RWPE2 (cell line): ENCODE measurements around the gene UGT3A1.
A peak's percentile ranks its signal among the peaks of the same experiment; 100 is the strongest.
"Not testable (repeated sequence)": the region's sequence is repeated elsewhere in the genome, so short reads cannot be mapped to it uniquely, and the experiment has no call there.

Experiments
- ATAC-seq: fragments of 200-7000 bp; cut with Tn5 transposase; 3 replicates; pipeline ENCODE4 v1.9.1; 2021; ENCODE audit warnings: low read depth
- DNase-seq: peaks from one replicate; pipeline ENCODE4 v3.0.0-alpha.2; 2020; ENCODE audit warnings: low spot score
- H3K27ac ChIP-seq: fragments of 450-650 bp; 2 replicates; pipeline ENCODE4 v1.5.1; 2017; ENCODE audit warnings: mild to moderate bottlenecking; ENCODE audit not compliant: poor library complexity, severe bottlenecking
- H3K27me3 ChIP-seq: fragments of 250-450 bp; sonication (Bioruptor Pico); 2 replicates; pipeline ENCODE4 v1.5.1; 2021; ENCODE audit warnings: mild to moderate bottlenecking, moderate library complexity; ENCODE audit not compliant: insufficient read depth, poor library complexity, severe bottlenecking
- H3K36me3 ChIP-seq: fragments of 250-450 bp; sonication (Bioruptor Pico); 2 replicates; pipeline ENCODE4 v1.5.1; 2020; ENCODE audit warnings: low read depth, mild to moderate bottlenecking, moderate library complexity
- H3K4me1 ChIP-seq: fragments of 250-450 bp; sonication (Bioruptor Pico); 2 replicates; pipeline ENCODE4 v1.5.1; 2021; ENCODE audit warnings: mild to moderate bottlenecking, moderate library complexity; ENCODE audit not compliant: insufficient read depth, poor library complexity, severe bottlenecking
- H3K4me3 ChIP-seq: fragments of 250-450 bp; sonication (Bioruptor Pico); 2 replicates; pipeline ENCODE4 v1.5.1; 2021; ENCODE audit warnings: mild to moderate bottlenecking, moderate library complexity; ENCODE audit not compliant: severe bottlenecking
- H3K9me3 ChIP-seq: fragments of 250-450 bp; sonication (Bioruptor Pico); 2 replicates; pipeline ENCODE4 v1.5.1; 2021; ENCODE audit warnings: mild to moderate bottlenecking, moderate library complexity; ENCODE audit not compliant: severe bottlenecking
- TF ChIP-seq, protein P1 (sequence below): fragments of 450-650 bp; IDR thresholded peaks from one replicate; pipeline ENCODE4 v1.5.1; 2017; ENCODE audit warnings: mild to moderate bottlenecking, moderate library complexity; ENCODE audit not compliant: poor library complexity, severe bottlenecking

Gene UGT3A1

DNA sequence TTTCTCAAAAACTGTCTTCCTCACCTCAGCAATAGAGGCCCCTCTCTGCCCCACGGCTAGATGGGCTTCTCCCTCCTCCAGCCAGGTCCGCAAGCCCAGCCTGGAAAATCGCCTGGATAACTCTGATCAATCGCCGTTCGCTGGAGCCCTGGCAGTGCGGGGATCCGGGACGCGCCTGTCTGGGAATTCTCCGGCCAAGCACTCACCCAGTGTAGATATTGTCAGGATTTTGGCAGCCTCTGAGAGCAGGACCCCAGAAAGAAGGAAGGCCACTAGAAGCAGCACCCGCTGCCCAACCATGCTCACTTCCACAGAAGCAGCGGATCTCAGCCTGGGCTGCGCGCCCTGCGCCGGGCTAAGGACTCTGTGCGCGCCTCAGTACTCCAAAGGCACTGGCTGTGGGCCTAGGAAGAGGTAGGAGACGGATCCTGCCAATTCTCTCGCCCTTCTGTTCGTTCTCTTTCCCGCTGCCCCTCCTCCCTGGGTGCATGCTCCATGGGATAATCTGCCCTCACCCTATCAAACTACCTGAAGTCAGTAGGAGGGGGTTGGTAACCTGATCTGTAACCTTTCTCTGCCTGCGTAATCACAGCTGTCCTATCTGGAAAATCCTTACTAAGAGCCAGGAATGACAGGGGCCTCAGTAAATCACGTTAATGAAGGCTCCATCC is at the start of gene UGT3A1:
Gene UGT3A1 (minus strand): TSS at position 450 of the 671 bp plus-strand sequence. CDS start 150 bp downstream, at position 300.
- DNase-seq (no peak), ATAC-seq (peak; percentile 65)
- Histone ChIP-seq H3K4me1 (peaks cover 3% of the 10 kb centered on the region), H3K4me3 (no peak within 1 kb of the TSS), H3K36me3 (no peaks in the 10 kb centered on the region), H3K9me3 (no peaks in the 10 kb centered on the region), H3K27me3 (peaks cover 54% of the 10 kb centered on the region), H3K27ac (no peak within 1 kb of the TSS)
- TF ChIP-seq, protein P1, sequence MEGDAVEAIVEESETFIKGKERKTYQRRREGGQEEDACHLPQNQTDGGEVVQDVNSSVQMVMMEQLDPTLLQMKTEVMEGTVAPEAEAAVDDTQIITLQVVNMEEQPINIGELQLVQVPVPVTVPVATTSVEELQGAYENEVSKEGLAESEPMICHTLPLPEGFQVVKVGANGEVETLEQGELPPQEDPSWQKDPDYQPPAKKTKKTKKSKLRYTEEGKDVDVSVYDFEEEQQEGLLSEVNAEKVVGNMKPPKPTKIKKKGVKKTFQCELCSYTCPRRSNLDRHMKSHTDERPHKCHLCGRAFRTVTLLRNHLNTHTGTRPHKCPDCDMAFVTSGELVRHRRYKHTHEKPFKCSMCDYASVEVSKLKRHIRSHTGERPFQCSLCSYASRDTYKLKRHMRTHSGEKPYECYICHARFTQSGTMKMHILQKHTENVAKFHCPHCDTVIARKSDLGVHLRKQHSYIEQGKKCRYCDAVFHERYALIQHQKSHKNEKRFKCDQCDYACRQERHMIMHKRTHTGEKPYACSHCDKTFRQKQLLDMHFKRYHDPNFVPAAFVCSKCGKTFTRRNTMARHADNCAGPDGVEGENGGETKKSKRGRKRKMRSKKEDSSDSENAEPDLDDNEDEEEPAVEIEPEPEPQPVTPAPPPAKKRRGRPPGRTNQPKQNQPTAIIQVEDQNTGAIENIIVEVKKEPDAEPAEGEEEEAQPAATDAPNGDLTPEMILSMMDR = no peak

DNA sequence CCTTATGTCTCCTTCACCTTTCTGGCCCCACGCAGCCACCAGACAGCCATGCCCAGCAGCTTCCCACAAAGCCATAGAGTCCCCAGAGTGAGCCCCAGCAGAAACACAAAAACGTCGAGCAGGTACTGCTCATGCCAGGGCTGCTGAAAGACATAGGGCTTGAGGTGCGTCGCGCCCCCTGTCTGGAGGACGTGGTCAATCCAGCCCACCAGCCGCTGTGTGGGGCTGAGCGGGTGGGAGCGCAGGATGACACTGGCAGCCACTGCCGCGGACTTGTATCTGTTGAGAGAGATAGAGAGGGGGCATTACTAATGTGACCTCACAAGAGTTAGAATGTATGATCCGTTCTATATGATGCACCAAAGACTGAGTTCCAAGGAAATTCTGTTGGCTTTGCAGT is 44.5 kb upstream of the UGT3A1 start:
- no peaks in the 10 kb centered on the region for H3K27me3 ChIP-seq
- no peak for DNase-seq
- no peak overlapping the region for H3K27ac ChIP-seq
- TF ChIP-seq, protein P1 = no peak
- ATAC-seq = no peak
- H3K36me3 ChIP-seq = no peaks in the 10 kb centered on the region
- no peak overlapping the region for H3K4me3 ChIP-seq
- no peaks in the 10 kb centered on the region for H3K4me1 ChIP-seq
- H3K9me3 ChIP-seq = peaks cover 2% of the 10 kb centered on the region

GRCh38 chr5:36034536-36035134 is 43.4 kb upstream of the UGT3A1 start:
- not testable (repeated sequence) for H3K4me3 ChIP-seq, H3K36me3 ChIP-seq, H3K9me3 ChIP-seq, DNase-seq, ATAC-seq, H3K27ac ChIP-seq, H3K4me1 ChIP-seq, H3K27me3 ChIP-seq

DNA sequence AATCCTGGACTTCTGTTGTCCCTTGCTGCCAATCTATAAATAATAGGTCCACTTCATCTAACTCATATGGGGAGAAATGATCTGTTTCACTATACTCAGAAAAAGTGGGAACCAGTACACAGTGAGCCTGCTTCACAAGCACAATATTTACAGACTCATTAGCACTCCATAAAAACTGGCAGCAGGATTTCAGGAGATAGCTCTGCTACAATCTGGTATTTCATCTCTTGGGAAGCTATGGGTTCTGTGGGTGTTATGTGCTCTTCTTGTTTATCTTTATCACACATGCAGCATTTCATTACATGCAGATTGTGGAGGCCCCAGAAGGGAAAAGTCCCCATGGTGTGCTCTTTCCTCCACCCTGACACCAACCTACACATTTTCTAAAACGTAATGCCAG is 42.3 kb upstream of the UGT3A1 start:
- H3K27ac ChIP-seq = no peak overlapping the region
- no peak for DNase-seq
- H3K9me3 ChIP-seq = peaks cover 2% of the 10 kb centered on the region
- TF ChIP-seq, protein P1 = no peak
- H3K27me3 ChIP-seq = no peaks in the 10 kb centered on the region
- H3K4me3 ChIP-seq = no peak overlapping the region
- no peaks in the 10 kb centered on the region for H3K4me1 ChIP-seq
- no peaks in the 10 kb centered on the region for H3K36me3 ChIP-seq
- no peak for ATAC-seq

DNA sequence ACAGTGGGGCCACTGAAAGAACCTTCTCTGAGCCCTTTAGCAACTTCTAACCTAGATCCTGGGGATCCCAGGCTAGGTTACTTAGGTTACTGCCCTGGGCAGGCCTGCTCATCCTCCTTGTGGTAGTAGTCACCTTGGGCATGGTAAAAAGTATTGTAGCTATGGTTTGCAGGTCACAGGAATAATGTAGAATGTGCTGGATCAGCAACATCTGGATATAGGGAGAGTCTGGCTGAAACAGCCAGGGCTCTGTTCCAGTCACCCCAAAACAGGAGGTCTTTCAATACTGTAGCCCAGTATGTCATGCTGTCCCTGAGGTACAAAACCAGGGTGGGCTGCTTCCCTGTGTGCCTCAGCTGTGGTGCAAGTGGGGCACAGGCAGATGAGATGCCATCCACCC is 41.9 kb upstream of the UGT3A1 start:
- ATAC-seq = no peak
- no peaks in the 10 kb centered on the region for H3K4me1 ChIP-seq
- TF ChIP-seq, protein P1 = no peak
- DNase-seq = no peak
- peaks cover 2% of the 10 kb centered on the region for H3K9me3 ChIP-seq
- H3K27ac ChIP-seq = no peak overlapping the region
- H3K4me3 ChIP-seq = no peak overlapping the region
- no peaks in the 10 kb centered on the region for H3K27me3 ChIP-seq
- H3K36me3 ChIP-seq = no peaks in the 10 kb centered on the region
